H1 (cell line): ENCODE measurements around the gene GCLM. TPM values are rescaled to one million over a fixed set of nuclear protein-coding genes. Genes with fewer than 3 reads are reported as not detected.

Experiments
- BCL11A ChIP-seq, 2 experiments: IDR thresholded peaks; one replicate each; pipeline ENCODE4 v1.6.1; 2011; ENCODE audit warnings: low read depth in 2 of 2, low read length in 2 of 2, mild to moderate bottlenecking in 2 of 2
- GTF2F1 ChIP-seq: IDR thresholded peaks from 2 replicates; pipeline ENCODE4 v1.6.1; 2012; ENCODE audit warnings: low read depth, low read length, improper control_type of control experiment, borderline replicate concordance
- SRF ChIP-seq: IDR thresholded peaks from 2 replicates; pipeline ENCODE4 v1.6.1; 2011; ENCODE audit warnings: mild to moderate bottlenecking, low read depth, low read length, moderate library complexity
- polyA plus RNA-seq, 7 experiments: library from polyadenylated mRNA; depleted of rRNA in 3 of 7; stranded (reverse) in 5 of 7; unstranded in 2 of 7; fragments of >200 nt in 5 of 7; fragments of 200-250 nt in 2 of 7; gene quantifications; 1 replicate in 5 of 7; 2 replicates in 1 of 7; 4 replicates in 1 of 7; pipeline versions ENCODE4 v1.2.1 to v1.2.3, GENCODE V29; 2011 to 2013; ENCODE audit warnings: missing spikeins in 2 of 7, mixed read lengths in 2 of 7
- total RNA-seq: library from RNA; stranded (reverse); fragmentation: NEBNext Ultra II Directional; extraction: Animal tissue kit (Norgen Biotek cat#: 25700); gene quantifications from 2 replicates; pipeline ENCODE4 v1.2.1, GENCODE V29; 2021

GCLM gene
- total and polyA plus RNA-seq, 2 of the 8 experiments (the other 6 are each of a cell fraction or from before 2014, with no cell fraction given): 3.1 to 12.8 TPM

DNA sequence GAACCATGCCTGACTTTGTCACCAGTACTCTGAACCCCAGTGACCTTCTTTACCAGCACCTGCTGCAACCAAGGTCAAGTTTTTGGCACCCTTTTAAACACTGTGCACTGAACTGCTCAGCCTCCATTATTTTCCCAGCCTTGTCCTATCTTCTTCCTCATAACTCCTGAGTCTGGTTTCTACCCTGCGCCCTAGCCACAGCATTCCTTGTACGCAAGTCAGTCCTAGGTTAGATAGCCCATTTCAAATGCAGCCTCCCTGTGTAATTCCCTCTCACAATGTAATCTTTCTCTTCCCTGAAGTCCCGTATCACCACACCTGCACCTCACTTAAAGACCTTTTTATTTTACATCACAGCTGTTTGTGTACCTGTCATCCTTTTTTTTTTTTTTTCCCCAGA, 67.5 kb downstream of the GCLM start (continued):
- TF ChIP-seq SRF (no peak), BCL11A (IDR thresholded peaks at IDR 0.05; ENCODE audit: low read depth in 2 of 2, low read length in 2 of 2) (no peak), GTF2F1 (no peak)
